ENCODE results near the gene RGS7.
A peak's percentile ranks its signal among the peaks of the same experiment; 100 is the strongest.
"Not testable (repeated sequence)": the region's sequence is repeated elsewhere in the genome, so short reads cannot be mapped to it uniquely, and the experiment has no call there.

The RGS7 gene

DNA sequence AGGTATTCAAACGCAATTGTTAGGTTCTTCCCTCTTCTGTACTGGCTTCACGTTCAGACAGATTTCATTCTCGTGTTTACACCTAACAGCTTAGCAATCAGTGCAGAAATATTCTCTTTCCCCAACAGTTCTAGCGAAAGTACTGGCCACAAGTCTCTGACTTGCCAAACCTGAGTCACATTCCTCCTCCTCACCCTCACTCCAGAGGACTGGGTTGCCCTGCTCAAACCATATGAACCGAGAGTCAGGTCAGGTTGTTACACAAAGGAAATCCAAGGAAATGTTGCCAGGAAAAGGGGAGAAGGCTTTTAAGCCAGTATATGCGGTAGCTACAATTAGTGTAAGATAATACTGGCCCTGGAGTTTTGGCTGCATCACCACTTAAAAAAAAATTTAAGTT lies 282.5 kb downstream of the RGS7 start:
- DNase-seq, result no peak

DNA sequence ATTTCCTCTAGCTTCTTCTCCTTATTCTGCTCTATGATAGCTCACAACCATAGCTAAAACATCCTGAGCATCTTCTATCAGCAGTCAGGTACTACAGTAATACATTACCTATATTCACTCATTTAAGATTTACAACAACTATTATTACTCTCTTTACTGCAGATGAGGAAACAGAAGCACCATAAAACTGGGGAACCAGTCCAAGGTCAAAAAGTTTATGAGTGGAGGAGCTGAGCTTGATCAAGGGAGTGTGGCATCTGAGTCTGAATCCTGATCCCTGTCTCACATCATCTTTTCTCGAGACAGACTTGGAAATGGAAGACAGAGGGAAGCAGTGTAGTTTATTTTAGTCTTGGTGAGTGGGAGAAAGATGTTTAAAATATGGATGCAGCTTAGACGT lies 288.6 kb downstream of the RGS7 start:
- no peak for DNase-seq

DNA sequence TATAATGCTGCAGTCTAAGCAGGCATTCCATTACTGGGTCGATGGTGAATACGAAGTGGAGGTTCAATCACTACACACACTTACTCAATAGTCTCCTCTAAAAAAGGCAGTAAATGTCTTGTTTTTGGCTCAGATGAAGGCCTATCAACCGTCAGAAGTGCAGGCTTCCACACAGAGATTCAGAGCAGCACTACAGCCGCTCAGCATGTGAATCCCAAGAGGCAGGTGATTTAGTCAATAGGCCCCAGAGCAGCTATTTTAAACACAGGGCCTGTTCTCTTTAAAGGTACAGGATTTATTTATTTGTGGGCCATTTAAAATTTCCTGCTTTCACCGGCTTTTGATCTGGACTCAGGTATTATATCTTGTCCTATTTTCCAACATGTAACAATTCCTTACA lies 293.7 kb downstream of the RGS7 start:
- peak; percentile 56 for DNase-seq

DNA sequence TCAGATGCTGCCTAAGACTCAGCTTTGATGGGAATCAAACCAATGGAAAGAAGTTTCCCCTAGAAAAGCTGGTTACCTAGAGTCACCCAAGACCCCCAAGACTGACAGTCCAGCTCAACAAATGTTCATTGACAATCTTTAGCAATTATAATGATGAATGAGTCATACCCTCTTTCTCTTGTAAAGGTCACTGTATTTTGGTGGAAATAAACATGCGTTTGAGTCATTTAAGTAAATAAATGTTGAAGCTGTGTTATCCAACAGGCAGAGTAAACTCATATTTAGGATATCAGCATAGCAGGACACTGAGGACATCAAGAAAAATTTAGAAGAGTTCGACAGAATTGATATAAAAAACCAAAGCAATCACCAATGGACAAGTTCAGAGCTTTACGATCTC lies 295.9 kb downstream of the RGS7 start:
- no peak for DNase-seq

DNA sequence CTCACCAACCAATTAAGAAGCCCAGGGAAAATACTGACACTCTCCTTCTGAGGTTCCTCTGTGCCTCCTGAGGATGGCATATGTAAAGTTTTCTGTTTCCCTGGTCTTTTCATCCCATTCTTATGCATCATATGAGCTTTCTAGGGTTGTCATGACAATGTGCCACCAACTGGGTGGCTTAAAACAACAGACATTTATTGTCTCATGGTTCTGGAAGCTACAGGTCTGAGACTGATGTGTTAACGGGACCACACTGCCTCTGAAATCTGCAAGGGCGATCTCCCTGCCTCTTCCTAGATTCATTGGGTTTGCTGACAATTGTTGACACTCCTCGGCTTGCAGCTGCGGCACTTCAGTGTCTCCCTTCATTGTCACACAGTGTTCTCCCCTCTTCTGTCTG lies 308.4 kb downstream of the RGS7 start:
- DNase-seq, result peak; percentile 1

DNA sequence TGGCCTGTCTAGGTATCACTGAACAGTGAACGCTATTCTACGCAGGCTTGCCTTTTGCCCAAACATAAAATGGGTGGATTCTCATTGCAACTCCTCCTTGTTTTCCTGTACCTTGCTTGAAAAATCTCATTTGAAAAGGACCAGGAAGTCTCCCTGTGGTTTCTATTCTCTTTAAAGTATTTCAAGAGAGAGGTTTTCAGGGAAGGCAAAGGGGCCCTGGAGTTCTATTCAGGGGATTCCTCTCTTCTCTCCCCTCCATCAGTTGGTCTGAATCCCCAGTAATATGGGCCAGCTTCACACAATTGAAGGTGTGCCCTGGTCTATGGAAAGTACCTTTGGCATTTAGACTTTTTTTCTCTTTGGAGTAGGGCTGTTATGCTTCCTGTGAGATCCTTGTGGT lies 311.3 kb downstream of the RGS7 start:
- DNase-seq, result no peak

DNA sequence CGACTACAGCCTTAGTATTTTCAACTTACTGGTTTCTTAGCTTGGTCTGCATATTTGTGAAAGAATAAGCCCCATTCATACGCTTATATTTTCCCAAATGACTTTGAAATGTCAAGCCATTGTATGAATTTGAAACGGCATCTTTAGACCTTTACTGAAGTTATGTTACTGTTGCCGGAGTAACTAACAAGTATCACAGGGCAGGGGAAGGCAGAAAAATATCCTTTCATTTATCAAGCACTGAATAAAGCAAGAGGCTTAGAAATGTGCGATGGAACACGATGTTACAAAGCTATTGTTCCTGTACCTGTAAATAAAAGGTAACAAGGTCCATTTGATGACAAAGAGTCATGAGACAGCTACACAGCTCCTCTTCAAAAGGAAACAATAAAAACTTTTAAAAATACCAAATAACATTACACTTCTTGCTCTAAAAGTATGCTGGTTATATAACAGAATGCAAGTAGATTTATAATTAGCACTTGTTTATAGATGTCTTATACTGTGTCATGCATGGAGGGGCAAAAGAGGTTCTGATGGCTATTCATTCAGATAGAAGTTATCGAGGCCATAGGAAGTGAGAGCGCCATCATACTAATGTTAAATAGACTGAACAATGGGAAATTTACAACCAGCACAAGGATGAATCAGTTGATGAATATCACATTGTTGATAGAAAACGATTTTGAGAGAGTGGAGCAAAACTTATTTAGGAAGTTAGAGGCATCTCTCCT lies 322.6 kb downstream of the RGS7 start:
- no peak for DNase-seq

DNA sequence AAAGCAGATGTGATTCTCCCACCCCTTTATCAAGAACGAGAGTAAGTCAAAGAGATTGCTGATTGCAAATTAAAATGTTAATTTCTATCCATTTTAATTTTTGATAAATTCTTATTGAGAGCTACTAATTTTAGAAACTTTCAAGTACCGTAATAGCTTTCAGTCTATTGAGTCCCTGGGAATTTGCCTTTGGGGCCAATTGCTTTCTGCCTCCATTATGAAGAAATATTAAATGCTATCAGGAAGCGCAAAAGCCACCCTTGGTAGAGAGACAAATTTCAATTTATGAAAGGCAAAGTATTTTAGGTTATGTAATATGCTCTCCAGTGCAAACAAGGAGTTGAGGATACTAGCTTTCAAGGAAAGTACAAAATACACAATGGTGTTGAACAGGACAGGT lies 332.2 kb downstream of the RGS7 start:
- no peak for DNase-seq

DNA sequence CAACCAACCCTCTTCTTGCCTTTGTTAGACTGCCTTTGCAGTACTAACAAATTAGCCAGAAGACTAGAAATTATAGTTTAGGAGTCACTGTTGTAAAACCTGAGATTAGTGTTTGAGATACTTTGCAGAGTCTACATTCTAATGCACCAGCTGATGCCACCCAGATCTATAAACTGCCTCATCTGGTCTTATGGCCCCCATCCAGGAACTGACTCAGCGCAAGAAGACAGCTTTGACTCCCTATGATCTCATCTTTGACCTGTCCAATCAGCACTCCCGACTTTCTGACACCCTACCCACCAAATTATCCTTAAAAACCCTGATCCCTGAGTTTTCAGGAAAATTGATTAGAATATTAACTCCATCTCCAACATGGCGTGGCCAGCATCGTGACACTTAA lies 334.6 kb downstream of the RGS7 start:
- no peak for DNase-seq

DNA sequence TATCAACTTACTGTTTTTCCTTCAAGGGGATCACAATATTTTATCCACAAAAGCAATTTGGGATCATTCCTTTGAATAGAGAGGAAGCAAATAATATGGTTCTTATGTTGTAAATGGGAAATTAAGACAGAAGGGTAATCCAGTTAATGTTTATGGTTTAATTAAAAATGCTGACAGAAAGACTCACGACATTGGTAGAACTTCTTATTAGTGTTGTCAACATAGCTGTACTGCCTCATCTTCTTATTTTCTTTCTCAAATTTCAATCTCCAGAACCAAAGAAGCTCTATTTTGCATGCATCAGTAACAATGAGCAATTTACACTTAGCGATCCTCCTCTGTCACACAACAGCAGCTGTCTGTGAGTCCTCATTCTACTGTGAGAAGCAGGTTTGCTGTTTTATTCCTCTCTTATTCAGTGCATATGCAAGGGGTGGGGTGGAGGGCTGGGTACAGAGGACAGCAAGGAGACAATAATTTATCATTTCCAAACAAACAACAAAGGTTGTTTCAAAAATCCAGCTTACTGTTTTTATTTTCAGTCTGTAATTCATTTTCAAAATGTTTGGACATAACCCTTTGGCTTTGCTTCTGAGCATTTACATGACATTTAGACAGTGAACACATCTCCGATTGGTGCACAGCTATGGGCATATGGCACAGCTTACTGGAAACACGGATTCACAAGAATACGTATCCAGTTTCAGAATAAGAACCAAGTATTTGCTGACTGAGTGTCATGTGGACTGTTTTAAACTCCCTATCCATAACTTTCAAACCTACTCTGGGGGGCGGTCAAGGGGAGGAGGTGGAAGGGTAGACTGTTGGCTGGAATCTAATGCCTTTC lies 335.9 kb downstream of the RGS7 start:
- DNase-seq, result no peak

DNA sequence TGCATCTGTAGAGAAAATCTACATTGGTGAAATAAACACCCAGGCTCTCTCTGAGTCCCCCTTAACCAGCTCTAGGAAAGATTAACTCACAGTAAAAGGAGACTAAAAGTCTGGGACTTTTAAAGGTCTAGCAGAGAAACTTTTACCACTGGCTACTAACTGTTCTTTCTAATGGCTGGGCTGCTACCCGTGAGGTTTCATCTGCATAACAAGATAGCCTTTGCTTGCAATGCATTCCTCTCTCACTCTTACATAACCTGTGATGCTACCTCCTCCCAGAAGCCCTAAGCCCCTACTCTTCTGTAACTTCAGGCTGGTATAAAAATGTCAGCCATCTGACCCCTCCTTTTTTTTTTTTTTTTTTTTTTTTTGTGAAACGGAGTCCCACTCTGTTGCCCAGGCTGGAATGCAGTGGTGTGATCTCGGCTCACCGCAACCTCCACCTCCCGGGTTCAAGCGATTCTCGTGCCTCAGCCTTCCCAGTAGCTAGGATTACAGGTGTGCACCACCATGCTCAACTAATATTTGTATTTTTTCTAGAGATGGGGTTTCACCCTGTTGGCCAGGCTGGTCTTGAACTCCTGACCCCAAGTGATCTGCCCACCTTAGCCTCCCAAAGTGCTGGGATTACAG lies 344.2 kb downstream of the RGS7 start:
- DNase-seq, result no peak

DNA sequence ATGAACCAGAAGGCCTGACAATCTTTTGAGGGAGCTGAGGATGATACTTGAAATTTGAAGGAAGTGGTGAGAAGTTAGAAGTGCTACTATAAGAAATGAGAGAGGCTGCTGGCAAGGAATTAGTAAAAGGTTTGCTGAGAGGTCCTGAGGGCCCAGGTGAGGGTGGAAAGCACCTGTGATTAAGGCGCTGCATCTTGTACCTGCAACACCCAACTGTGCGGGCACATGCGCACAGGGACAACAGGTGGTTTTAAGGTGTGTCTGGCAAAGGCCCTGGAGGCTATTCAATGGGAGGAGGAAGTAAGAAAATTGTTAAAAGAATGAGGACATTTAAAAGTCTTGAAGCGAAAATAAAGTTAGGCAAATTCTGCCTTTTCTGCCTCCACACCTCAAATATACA lies 349.3 kb downstream of the RGS7 start:
- DNase-seq, result no peak

DNA sequence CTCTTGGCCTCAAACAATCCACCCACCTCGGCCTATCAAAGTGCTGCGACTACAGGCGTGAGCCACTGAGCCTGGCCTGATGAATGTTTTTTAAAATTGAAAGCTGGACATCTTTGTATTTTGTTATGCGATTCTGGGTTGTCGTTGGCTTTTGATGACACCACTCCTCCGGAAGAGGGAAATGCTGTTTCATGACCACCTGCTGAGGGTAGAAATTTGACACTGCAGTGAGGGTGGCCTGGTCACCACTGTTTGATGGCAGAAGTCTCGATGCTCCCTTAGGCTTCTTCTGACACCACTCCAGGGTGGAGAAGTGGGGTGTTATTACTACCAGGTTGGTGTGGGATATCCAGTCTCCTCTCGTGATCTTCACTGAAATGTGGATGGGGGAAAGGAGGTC lies 357.2 kb downstream of the RGS7 start:
- DNase-seq, result no peak

DNA sequence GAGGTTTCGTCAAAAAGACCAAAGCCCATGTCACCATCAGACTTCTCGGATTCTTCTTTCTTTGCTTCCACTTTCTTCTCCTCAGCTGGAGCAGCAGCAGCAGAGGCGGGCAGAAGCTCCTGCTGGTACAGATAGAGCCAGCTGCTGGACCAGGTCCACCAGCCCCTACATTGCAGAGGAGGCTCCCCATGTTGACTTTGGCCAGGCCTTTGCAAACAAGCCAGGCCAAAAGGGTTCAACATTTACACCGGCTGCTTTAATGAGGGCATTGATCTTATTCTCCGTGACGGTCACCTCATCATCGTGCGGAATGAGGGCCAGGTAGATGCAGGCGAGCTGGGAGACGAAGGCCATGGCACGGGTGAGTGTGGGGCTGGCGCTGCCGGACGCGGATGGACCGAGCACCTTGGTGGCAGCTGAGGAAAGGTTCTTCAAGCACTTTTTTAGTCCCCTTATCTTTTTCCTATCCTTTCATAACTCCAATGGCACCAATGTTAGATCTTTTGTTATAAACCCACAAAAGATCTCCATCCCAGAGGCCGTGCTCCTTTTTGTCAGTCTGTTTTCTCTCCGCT lies 358.5 kb downstream of the RGS7 start:
- no peak for DNase-seq

DNA sequence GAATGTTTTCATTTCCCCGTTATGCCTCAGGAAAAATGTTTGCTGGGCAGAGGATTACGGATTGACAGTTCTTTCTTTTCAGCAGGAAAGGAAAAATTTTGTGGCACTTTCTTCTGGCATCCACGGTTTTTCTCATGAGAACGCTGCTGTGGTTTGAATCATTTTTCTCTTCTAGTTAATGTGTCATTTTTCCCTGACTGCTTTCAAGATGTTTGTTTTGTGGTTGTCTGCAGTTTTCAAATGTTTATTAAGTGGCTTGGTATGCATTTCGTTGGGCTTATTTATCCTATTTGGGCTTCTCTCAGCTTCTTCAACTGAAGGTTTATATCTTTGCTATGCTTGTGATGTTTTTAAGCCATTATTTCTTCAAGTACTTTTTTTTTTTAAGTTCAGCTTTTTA lies 359.0 kb downstream of the RGS7 start:
- DNase-seq, result no peak

DNA sequence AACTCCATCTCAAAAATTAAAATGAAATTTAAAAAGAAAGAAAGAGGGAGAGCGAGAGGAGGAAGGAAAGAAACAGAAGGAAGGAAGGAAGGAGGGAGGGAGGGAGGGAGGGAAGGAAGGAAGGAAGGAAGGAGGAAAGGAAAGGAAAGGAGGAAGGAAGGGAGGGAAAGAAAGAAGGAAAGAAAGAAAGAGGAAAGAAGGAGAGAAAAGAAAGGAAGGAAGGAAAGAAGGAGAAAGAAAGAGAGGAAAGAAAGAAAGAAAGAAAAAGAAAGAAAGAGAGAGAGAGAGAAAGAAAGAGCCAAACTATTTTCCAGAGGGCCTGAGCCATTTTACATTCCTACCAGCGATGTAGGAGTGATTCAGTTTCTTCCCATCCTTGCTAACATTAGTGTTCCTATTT lies 364.0 kb downstream of the RGS7 start:
- no peak for DNase-seq

DNA sequence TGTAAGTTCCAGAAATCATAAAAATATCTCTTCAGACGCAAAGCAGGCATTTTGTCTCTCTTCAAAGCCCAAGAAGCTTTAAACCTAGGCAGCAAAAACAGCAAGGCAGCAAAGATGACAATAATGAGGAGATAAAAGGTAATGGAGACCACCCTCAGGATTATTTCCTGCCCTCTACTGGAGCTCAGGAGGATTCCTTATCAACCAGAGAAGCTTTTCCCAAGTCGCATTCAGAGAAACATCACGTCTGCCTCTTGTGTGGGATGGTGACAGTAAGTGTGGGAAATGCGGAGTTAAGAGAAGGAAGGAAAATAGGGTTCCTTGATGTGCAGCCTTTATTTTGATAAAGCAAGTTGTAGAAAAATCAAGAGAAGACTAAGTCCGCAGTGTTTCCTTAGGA lies 365.8 kb downstream of the RGS7 start:
- DNase-seq, result no peak

DNA sequence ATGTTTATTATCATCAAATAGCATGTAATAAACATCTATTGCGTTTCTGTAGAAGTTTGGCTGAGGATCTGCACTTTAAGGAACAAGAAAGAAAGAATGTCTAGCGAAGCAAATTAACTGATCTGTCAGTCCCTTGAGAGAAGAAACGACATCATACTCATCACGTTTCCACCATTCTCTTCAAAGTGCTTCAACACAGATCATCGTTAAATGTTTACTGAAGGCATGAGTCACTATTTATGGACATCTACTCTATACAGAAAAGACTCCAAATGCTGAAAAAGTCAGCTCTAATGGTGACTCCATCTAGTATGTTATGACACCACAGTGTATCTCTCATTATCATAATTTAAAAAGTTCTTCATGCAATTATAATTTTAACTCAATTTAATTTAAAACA lies 369.1 kb downstream of the RGS7 start:
- peak; percentile 20 for DNase-seq

DNA sequence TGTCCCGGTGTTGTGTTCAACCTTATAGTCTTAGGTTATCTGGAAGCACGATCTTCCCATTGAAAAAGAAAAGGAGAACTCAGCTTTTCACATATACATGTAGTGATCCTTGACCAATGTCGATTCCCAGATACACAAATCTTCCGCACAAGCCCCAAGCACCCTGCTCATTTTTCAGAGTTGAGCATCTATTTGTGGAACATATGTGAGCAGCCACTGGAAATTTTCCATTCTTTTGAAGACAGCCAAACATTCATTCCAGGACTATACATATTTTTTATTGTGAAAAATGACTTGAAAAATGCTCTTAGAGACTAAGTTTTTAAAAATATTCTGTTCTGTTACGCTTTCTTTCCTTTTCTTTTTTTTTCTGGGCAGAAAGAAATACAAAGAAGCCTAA lies 371.9 kb downstream of the RGS7 start:
- DNase-seq, result no peak

DNA sequence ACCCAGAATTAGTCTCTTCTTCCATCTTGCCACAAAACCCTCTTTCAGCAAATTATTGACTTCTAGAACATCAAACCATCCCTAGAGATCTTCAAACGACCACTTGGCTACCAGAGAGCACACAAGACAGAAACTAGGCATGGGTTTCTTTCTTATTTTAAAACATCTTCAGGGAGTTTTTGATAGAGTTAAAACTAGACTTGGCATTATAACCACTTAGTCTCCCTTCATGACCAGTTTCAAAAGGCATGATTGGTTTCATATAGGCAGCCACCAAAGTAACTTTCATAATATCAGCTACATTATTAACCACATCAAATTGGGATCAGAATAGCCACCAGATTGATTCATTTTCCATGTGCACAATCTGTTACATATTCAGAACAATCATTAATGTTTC lies 376.7 kb downstream of the RGS7 start:
- no peak for DNase-seq

DNA sequence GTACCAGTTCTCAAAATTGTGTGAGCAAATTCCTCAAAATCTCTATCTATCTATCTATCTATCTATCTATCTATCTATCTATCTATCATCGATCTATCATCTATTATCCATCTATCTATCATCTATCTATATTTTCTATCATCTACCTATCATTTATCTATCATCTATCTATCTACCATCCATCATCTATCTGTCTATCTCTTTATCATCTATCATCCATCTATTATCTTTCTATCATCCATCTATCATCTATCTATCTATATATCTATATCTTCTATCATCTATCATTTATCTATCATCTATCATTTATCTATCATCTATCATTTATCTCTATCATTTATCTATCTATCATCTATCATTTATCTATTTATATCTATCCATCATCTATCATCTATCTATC lies 380.3 kb downstream of the RGS7 start:
- DNase-seq, result no peak

DNA sequence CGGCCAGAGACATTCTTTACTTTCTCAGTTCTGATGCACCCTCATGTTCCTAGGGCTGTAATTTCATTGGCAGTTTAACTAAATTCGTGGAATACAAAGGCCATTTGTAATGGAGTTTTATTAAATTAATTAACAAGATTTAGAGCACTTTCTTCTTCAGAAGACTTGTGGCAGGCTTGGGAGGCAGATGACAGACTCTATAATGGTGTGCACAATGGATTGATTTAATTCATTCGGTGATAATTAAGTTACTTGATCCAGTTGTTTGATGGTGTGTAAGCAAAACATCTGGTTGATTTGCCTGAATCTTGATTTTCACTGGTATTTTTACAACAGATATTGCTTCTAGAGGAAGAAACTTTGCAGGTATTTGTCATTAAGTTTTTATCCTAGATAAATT lies 383.1 kb downstream of the RGS7 start:
- no peak for DNase-seq

DNA sequence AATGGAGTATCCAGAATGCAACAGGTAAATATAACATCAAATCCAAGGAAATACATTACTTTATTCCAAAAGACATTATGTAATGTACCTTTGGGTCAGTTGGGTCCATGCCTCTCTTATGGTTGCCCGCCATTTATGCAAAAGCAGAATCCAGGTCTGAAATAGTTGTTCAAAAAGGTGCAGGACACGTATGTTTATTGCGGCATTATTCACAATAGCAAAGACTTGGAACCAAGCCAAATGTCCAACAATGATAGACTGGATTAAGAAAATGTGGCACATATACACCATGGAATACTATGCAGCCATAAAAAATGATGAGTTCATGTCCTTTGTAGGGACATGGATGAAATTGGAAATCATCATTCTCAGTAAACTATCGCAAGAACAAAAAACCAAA lies 384.9 kb downstream of the RGS7 start:
- DNase-seq, result not testable (repeated sequence)

DNA sequence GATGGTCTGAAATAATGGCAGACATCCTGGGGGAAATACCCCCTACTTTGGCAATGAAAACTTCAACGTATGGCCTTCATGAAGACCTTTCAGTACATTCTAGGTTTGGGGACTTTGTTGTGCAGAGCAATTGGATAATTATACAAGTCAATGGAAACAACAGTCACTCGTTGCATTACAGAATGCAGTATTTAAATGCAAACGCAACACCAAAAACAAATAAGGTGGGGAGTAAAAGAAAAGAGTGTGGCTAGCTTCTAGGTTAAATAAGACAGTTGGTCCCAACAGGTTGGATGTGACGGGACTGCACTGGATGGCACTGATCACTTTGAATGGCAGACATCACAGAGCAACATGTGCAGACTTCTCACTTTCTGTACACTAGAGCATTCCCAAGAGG lies 386.8 kb downstream of the RGS7 start:
- DNase-seq, result no peak

Measured in NCI-H345 (cell line).